H9 (cell line): ENCODE measurements around the gene RTTN. TPM values are rescaled to one million over a fixed set of nuclear protein-coding genes. Genes with fewer than 3 reads are reported as not detected.

Experiments
- DNase-seq: peaks from one replicate; pipeline ENCODE4 v3.0.0-alpha.2; 2017
- H2AFZ ChIP-seq: one replicate; pipeline ENCODE4 v1.6.1; 2013; ENCODE audit warnings: mild to moderate bottlenecking, low read length, control low read depth, moderate library complexity
- H2AK5ac ChIP-seq: 2 replicates; pipeline ENCODE4 v1.6.1; 2013; ENCODE audit warnings: low read length, control low read depth, mixed read lengths; ENCODE audit not compliant: insufficient read length
- H2BK120ac ChIP-seq: one replicate; pipeline ENCODE4 v1.6.1; 2013; ENCODE audit warnings: low read depth, mild to moderate bottlenecking, low read length, control low read depth, inconsistent platforms; ENCODE audit not compliant: poor library complexity, severe bottlenecking
- H2BK12ac ChIP-seq: 2 replicates; pipeline ENCODE4 v1.6.1; 2013; ENCODE audit warnings: low read length, control low read depth, mixed read lengths, low read depth; ENCODE audit not compliant: insufficient read length
- H2BK15ac ChIP-seq: 2 replicates; pipeline ENCODE4 v1.6.1; 2013; ENCODE audit warnings: low read depth, low read length, control low read depth
- H2BK20ac ChIP-seq: one replicate; pipeline ENCODE4 v1.6.1; 2013; ENCODE audit warnings: low read depth, mild to moderate bottlenecking, low read length, control low read depth, inconsistent platforms; ENCODE audit not compliant: poor library complexity, severe bottlenecking
- H2BK5ac ChIP-seq: 2 replicates; pipeline ENCODE4 v1.6.1; 2013; ENCODE audit warnings: low read length, control low read depth, mixed read lengths; ENCODE audit not compliant: insufficient read length
- H3K14ac ChIP-seq: 2 replicates; pipeline ENCODE4 v1.6.1; 2013; ENCODE audit warnings: low read length, control low read depth; ENCODE audit not compliant: insufficient read depth
- H3K18ac ChIP-seq: 2 replicates; pipeline ENCODE4 v1.6.1; 2013; ENCODE audit warnings: low read depth, mild to moderate bottlenecking, mixed read lengths, low read length, control low read depth; ENCODE audit not compliant: insufficient read length
- H3K23ac ChIP-seq: 2 replicates; pipeline ENCODE4 v1.6.1; 2013; ENCODE audit warnings: low read length, control low read depth, mixed read lengths, low read depth; ENCODE audit not compliant: insufficient read length
- H3K23me2 ChIP-seq: 2 replicates; pipeline ENCODE4 v1.6.1; 2013; ENCODE audit warnings: low read depth, mild to moderate bottlenecking, mixed read lengths, low read length, control low read depth; ENCODE audit not compliant: insufficient read length, poor library complexity, severe bottlenecking
- H3K27ac ChIP-seq: 2 replicates; pipeline ENCODE4 v1.5.1; 2013; ENCODE audit warnings: low read length, control low read depth, mixed read lengths, low read depth; ENCODE audit not compliant: insufficient read length
- H3K27me3 ChIP-seq: 2 replicates; pipeline ENCODE4 v1.6.1; 2013; ENCODE audit warnings: low read length, control low read depth, inconsistent platforms; ENCODE audit not compliant: insufficient read depth
- H3K4ac ChIP-seq: 2 replicates; pipeline ENCODE4 v1.6.1; 2013; ENCODE audit warnings: low read depth, mild to moderate bottlenecking, control low read depth, inconsistent platforms, low read length, moderate library complexity
- H3K4me1 ChIP-seq: 2 replicates; pipeline ENCODE4 v1.6.1; 2013; ENCODE audit warnings: low read length, control low read depth, inconsistent platforms; ENCODE audit not compliant: insufficient read depth
- H3K4me2 ChIP-seq: 2 replicates; pipeline ENCODE4 v1.6.1; 2013; ENCODE audit warnings: low read length, control low read depth, mixed read lengths; ENCODE audit not compliant: insufficient read length, insufficient read depth
- H3K56ac ChIP-seq: 2 replicates; pipeline ENCODE4 v1.6.1; 2013; ENCODE audit warnings: low read depth, mild to moderate bottlenecking, mixed read lengths, low read length, control low read depth; ENCODE audit not compliant: insufficient read length
- H3K79me1 ChIP-seq: 2 replicates; pipeline ENCODE4 v1.6.1; 2013; ENCODE audit warnings: low read depth, mild to moderate bottlenecking, moderate library complexity, low read length, control low read depth, inconsistent platforms; ENCODE audit not compliant: insufficient read depth, poor library complexity, severe bottlenecking
- H3K79me2 ChIP-seq: 2 replicates; pipeline ENCODE4 v1.6.1; 2013; ENCODE audit warnings: low read length, control low read depth, inconsistent platforms; ENCODE audit not compliant: insufficient read depth
- H3K9ac ChIP-seq: 2 replicates; pipeline ENCODE4 v1.6.1; 2013; ENCODE audit warnings: low read length, control low read depth, mixed read lengths; ENCODE audit not compliant: insufficient read length; ENCODE audit errors: extremely low read depth
- H3K9me3 ChIP-seq: one replicate; pipeline ENCODE4 v1.6.1; 2013; ENCODE audit warnings: low read depth, low read length, inconsistent platforms; ENCODE audit not compliant: control insufficient read depth
- H3T11ph ChIP-seq: one replicate; pipeline ENCODE4 v1.6.1; 2013; ENCODE audit warnings: mild to moderate bottlenecking, low read length, control low read depth, inconsistent platforms
- H4K20me1 ChIP-seq: one replicate; pipeline ENCODE4 v1.6.1; 2013; ENCODE audit not compliant: control insufficient read depth, insufficient read length, insufficient read depth
- H4K5ac ChIP-seq: 2 replicates; pipeline ENCODE4 v1.6.1; 2013; ENCODE audit warnings: low read depth, mild to moderate bottlenecking, mixed read lengths, low read length, control low read depth; ENCODE audit not compliant: insufficient read length
- H4K8ac ChIP-seq: replicated peaks from 2 replicates; pipeline ENCODE4 v1.6.1; 2013; ENCODE audit warnings: low read length, control low read depth, mixed read lengths, low read depth; ENCODE audit not compliant: insufficient read length
- H4K91ac ChIP-seq: 2 replicates; pipeline ENCODE4 v1.6.1; 2013; ENCODE audit warnings: low read depth, mild to moderate bottlenecking, moderate library complexity, mixed read lengths, low read length, control low read depth; ENCODE audit not compliant: insufficient read length
- H3K27ac Mint-ChIP-seq, 3 experiments: 2 replicates in 2 of 3; 3 replicates in 1 of 3; pipeline ENCODE4 v1.8.0; 2020 to 2021; ENCODE audit warnings: mixed read lengths in 3 of 3, mild to moderate bottlenecking in 1 of 3, moderate library complexity in 1 of 3
- H3K27me3 Mint-ChIP-seq: 2 replicates; pipeline ENCODE4 v1.8.0; 2021; ENCODE audit warnings: low read depth, mild to moderate bottlenecking, moderate library complexity, mixed read lengths
- H3K36me3 Mint-ChIP-seq, 3 experiments: 2 replicates in 2 of 3; 3 replicates in 1 of 3; pipeline ENCODE4 v1.8.0; 2020 to 2021; ENCODE audit warnings: low read depth in 3 of 3, mixed read lengths in 3 of 3; ENCODE audit not compliant: insufficient read depth in 1 of 3
- H3K4me1 Mint-ChIP-seq, 2 experiments: 2 replicates each; pipeline ENCODE4 v1.8.0; 2020; ENCODE audit warnings: mixed read lengths in 2 of 2
- H3K4me3 Mint-ChIP-seq, 2 experiments: 2 replicates in 1 of 2; 3 replicates in 1 of 2; pipeline ENCODE4 v1.8.0; 2020 to 2021; ENCODE audit warnings: mild to moderate bottlenecking in 2 of 2, mixed read lengths in 2 of 2, moderate library complexity in 1 of 2
- H3K9me3 Mint-ChIP-seq, 2 experiments: 2 replicates in 1 of 2; 3 replicates in 1 of 2; pipeline ENCODE4 v1.8.0; 2020; ENCODE audit warnings: mild to moderate bottlenecking in 2 of 2, mixed read lengths in 2 of 2, moderate library complexity in 1 of 2
- WGBS: extraction: QIAGEN DNeasy Blood & Tissue Kit; methylation state at CpG from one replicate; pipeline ENCODE4 v1.1.7; 2013; ENCODE audit warnings: missing lambda C conversion rate, low lambda C conversion rate, mixed read lengths; ENCODE audit not compliant: insufficient read length; ENCODE audit errors: extremely low coverage; 5-methylcytosine and 5-hydroxymethylcytosine counted together
- total RNA-seq: library from RNA; stranded (reverse); gene quantifications from 2 replicates; pipeline ENCODE4 v1.2.1, GENCODE V29; 2021
- TF ChIP-seq, protein P1 (sequence below): fragments of 200-600 bp; sonication (generic); conservative IDR thresholded peaks from 3 replicates; pipeline ENCODE4 v1.8.0; 2021; ENCODE audit warnings: antibody characterized with exemption, mild to moderate bottlenecking

The RTTN gene
- total RNA-seq, 1 experiment from 2014 or later, result 17.6 TPM

DNA sequence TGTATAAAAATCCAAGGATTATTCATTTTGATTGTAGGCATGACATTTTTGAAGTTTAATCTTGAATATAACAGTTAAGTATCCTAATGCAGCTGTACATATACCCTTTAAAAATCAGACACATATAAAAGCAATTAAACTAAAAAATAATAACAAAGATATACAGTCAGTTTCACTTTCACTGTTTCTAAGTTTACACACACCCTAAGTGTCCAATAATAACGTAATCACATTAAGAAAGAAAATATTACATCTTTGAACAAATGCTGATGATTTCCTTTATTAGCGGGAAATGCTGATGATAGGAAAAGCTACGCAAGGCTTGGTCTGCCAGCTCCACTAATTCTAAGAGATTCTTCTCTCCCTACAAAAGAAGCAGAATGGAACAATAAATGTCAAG lies 38.8 kb downstream of the RTTN start:
- TF ChIP-seq, protein P1, sequence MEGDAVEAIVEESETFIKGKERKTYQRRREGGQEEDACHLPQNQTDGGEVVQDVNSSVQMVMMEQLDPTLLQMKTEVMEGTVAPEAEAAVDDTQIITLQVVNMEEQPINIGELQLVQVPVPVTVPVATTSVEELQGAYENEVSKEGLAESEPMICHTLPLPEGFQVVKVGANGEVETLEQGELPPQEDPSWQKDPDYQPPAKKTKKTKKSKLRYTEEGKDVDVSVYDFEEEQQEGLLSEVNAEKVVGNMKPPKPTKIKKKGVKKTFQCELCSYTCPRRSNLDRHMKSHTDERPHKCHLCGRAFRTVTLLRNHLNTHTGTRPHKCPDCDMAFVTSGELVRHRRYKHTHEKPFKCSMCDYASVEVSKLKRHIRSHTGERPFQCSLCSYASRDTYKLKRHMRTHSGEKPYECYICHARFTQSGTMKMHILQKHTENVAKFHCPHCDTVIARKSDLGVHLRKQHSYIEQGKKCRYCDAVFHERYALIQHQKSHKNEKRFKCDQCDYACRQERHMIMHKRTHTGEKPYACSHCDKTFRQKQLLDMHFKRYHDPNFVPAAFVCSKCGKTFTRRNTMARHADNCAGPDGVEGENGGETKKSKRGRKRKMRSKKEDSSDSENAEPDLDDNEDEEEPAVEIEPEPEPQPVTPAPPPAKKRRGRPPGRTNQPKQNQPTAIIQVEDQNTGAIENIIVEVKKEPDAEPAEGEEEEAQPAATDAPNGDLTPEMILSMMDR, result no peak
- H3K4me2 ChIP-seq, result no peak overlapping the region

More for the DNA sequence above, 38.8 kb downstream of the RTTN start:
- Histone ChIP-seq H3K79me2 (no peaks in the 10 kb centered on the region), H3K79me1 (no peaks in the 10 kb centered on the region), H2BK5ac (no peak overlapping the region), H3K23me2 (no peaks in the 10 kb centered on the region), H3K27ac (no peak overlapping the region), H2AK5ac (no peak overlapping the region), H3K9me3 (no peaks in the 10 kb centered on the region), H3K27me3 (no peaks in the 10 kb centered on the region), H4K5ac (no peak overlapping the region), H3K9ac (no peak overlapping the region), H4K8ac (no peak overlapping the region), H4K91ac (no peak overlapping the region), H3K14ac (no peak overlapping the region), H3K56ac (no peak overlapping the region), H3K18ac (no peak overlapping the region), H2BK15ac (no peak overlapping the region), H2BK12ac (no peak overlapping the region), H2BK20ac (no peak overlapping the region), H3K4me1 (no peaks in the 10 kb centered on the region), H4K20me1 (no peaks in the 10 kb centered on the region), H3K23ac (no peak overlapping the region), H2BK120ac (no peak overlapping the region), H3K4ac (no peak overlapping the region), H3T11ph (no peak overlapping the region), H2AFZ (no peak overlapping the region)
- no CpG with 5 or more reads among the region's 3 CpGs for WGBS
- no peak for DNase-seq
- no peak overlapping the region; a peak in 1 of 7 replicates for H3K27ac Mint-ChIP-seq
- no peak overlapping the region for H3K4me3 Mint-ChIP-seq
- H3K4me1 Mint-ChIP-seq, result no peaks in the 10 kb centered on the region
- peaks cover 11 to 23% (median 21%) of the 10 kb centered on the region in 3 experiments; a peak in 6 of 7 replicates for H3K36me3 Mint-ChIP-seq
- no peaks in the 10 kb centered on the region for H3K9me3 Mint-ChIP-seq
- no peaks in the 10 kb centered on the region for H3K27me3 Mint-ChIP-seq
